BLaER1 treated with 17β-estradiol and CSF1 and Interleukin-3, amounts not matched to agents 10 nM and 100 nM (cell line): Measurements from ENCODE around the gene TESMIN.

Experiments
- H3K27ac ChIP-seq, 11 experiments: shearing (Covaris generic); formaldehyde crosslinking; 2 replicates each; pipeline ENCODE4 v1.8.1; 2022
- H3K27me3 ChIP-seq, 11 experiments: shearing (Covaris generic); formaldehyde crosslinking; 2 replicates each; pipeline ENCODE4 v1.8.1; 2022
- H3K36me3 ChIP-seq, 11 experiments: shearing (Covaris generic); formaldehyde crosslinking; 2 replicates each; pipeline ENCODE4 v1.8.1; 2022
- H3K4me1 ChIP-seq, 10 experiments: shearing (Covaris generic); formaldehyde crosslinking; 2 replicates each; pipeline ENCODE4 v1.8.1; 2022
- H3K4me2 ChIP-seq, 11 experiments: shearing (Covaris generic); formaldehyde crosslinking; 2 replicates each; pipeline ENCODE4 v1.8.1; 2022
- H3K4me3 ChIP-seq, 10 experiments: shearing (Covaris generic); formaldehyde crosslinking; 2 replicates each; pipeline ENCODE4 v1.8.1; 2022
- H3K9ac ChIP-seq, 11 experiments: shearing (Covaris generic); formaldehyde crosslinking; 2 replicates each; pipeline ENCODE4 v1.8.1; 2022
- H3K9me3 ChIP-seq, 11 experiments: shearing (Covaris generic); formaldehyde crosslinking; replicated peaks in 1 of 11; 2 replicates each; pipeline ENCODE4 v1.8.1; 2022
- H4K20me1 ChIP-seq, 11 experiments: shearing (Covaris generic); formaldehyde crosslinking; 2 replicates each; pipeline ENCODE4 v1.8.1; 2022
- Cebpa-rat ChIP-seq, 11 experiments: shearing (Covaris generic); IDR thresholded peaks; 2 replicates each; pipeline ENCODE4 v1.8.1; 2022

Gene TESMIN

DNA sequence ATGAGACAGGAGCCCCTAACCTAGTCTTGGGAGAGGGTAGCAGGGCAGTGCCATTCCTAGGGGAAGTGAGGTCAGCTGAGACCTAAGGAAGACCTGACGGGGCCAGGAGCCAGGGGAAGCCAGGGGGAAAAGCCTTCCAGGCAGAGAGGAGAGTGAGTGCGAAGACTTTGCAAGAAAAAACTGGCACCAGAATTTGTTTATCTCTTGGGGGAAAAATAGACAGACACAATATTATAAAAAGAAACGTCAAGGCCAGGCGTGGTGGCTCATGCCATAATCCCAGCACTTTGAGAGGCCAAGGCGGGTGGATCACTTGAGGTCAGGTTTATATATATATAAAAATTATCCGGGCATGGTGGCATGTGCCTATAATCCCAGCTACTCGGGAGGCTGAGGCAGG lies 26.9 kb upstream of the TESMIN start:
- no peak for TF ChIP-seq Cebpa-rat (IDR thresholded peaks at IDR 0.05)
- H3K36me3 ChIP-seq, result peaks cover 66 to 98% (median 95%) of the 10 kb centered on the region in 11 experiments

DNA sequence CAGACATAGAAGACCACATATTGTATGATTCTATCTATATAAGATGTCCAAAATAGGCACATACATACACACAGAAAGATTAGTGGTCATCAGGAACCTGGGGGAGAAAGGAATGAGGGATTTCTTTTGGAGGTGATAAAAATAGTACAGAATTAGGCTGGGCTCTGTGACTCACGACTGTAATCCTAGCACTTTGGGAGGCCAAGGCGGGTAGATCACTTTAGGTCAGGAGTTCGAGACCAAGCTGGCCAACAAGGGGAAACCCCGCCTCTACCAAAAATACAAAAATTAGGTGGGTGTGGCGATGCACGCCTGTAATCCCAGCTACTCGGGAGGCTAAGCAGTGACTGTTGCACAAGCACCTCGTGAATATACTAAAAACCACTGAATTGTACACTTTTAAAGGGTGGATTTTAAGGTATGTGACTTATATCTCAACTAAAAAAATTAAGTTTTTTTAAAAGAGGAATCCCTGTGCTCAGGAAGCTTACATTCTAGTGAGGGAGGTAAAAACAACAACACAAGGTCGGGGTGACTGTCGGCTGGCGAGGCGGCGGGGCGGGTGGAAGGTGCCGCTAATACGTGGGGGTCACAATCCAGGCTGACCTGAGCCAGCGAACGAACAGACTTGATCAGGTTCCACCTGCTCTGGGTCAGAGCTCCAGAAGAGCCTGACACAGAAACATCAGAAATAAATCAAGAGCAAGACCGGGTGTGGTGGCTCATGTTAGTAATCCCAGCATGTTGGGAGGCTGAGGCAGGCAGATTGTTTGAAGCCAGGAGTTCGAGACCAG lies 25.3 kb upstream of the TESMIN start:
- Histone ChIP-seq H3K27ac (no peak overlapping the region), H4K20me1 (no peaks in the 10 kb centered on the region), H3K4me1 (peaks cover 0 to 4% (median 0%) of the 10 kb centered on the region in 10 experiments; a peak in 1 of 20 replicates), H3K27me3 (no peaks in the 10 kb centered on the region), H3K36me3 (peaks cover 73 to 100% (median 94%) of the 10 kb centered on the region in 11 experiments), H3K9ac (no peak overlapping the region), H3K4me3 (no peak overlapping the region), H3K9me3 (no peaks in the 10 kb centered on the region), H3K4me2 (no peak overlapping the region)
- TF ChIP-seq Cebpa-rat (IDR thresholded peaks at IDR 0.05), result no peak

More for the DNA sequence above, 26.9 kb upstream of the TESMIN start:
- Histone ChIP-seq H3K27me3 (no peaks in the 10 kb centered on the region), H3K9ac (no peak overlapping the region), H3K9me3 (no peaks in the 10 kb centered on the region), H3K4me3 (no peak overlapping the region), H3K27ac (no peak overlapping the region), H4K20me1 (no peaks in the 10 kb centered on the region), H3K4me1 (peaks cover 0 to 4% (median 0%) of the 10 kb centered on the region in 10 experiments; a peak in 1 of 20 replicates), H3K4me2 (no peak overlapping the region)

- Histone ChIP-seq H3K4me3 (no peak overlapping the region), H3K36me3 (peaks cover 75 to 100% (median 95%) of the 10 kb centered on the region in 11 experiments)
Observed at GRCh38 chr11:68775951-68776388, 24.6 kb upstream of the TESMIN start.

GRCh38 chr11:68774194-68774585 lies 22.9 kb upstream of the TESMIN start:
- no peaks in the 10 kb centered on the region for H3K27me3 ChIP-seq
- H3K36me3 ChIP-seq, result peaks cover 76 to 100% (median 95%) of the 10 kb centered on the region in 11 experiments
- H3K4me2 ChIP-seq, result no peak overlapping the region
- H4K20me1 ChIP-seq, result 0 out of 22 replicates have a peak, but pooled peaks cover 0 to 6% (median 0%) of the 10 kb centered on the region in 11 experiments
- H3K27ac ChIP-seq, result no peak overlapping the region
- no peak overlapping the region for H3K9ac ChIP-seq
- H3K4me1 ChIP-seq, result no peaks in the 10 kb centered on the region
- no peak overlapping the region for H3K4me3 ChIP-seq
- no peaks in the 10 kb centered on the region for H3K9me3 ChIP-seq
- TF ChIP-seq Cebpa-rat (IDR thresholded peaks at IDR 0.05), result no peak

More at GRCh38 chr11:68775951-68776388, 24.6 kb upstream of the TESMIN start:
- no peak for TF ChIP-seq Cebpa-rat (IDR thresholded peaks at IDR 0.05)
- Histone ChIP-seq H4K20me1 (0 out of 22 replicates have a peak, but pooled peaks cover 0 to under 1% (median 0%) of the 10 kb centered on the region in 11 experiments), H3K4me2 (no peak overlapping the region), H3K27ac (no peak overlapping the region), H3K9me3 (no peaks in the 10 kb centered on the region), H3K4me1 (peaks cover 0 to 4% (median 0%) of the 10 kb centered on the region in 10 experiments; a peak in 1 of 20 replicates), H3K27me3 (no peaks in the 10 kb centered on the region), H3K9ac (no peak overlapping the region)

- H3K4me3 ChIP-seq, result no peak overlapping the region
- H3K4me2 ChIP-seq, result no peak overlapping the region
- 0 out of 22 replicates have a peak, but pooled peaks cover 0 to 6% (median 0%) of the 10 kb centered on the region in 11 experiments for H4K20me1 ChIP-seq
- no peak overlapping the region for H3K27ac ChIP-seq
- H3K27me3 ChIP-seq, result no peaks in the 10 kb centered on the region
- H3K9ac ChIP-seq, result no peak overlapping the region
- no peaks in the 10 kb centered on the region for H3K4me1 ChIP-seq
- peaks cover 76 to 100% (median 97%) of the 10 kb centered on the region in 11 experiments for H3K36me3 ChIP-seq
- no peak for TF ChIP-seq Cebpa-rat (IDR thresholded peaks at IDR 0.05)
- no peaks in the 10 kb centered on the region for H3K9me3 ChIP-seq
Observed at GRCh38 chr11:68773521-68774193, 22.3 kb upstream of the TESMIN start.

- H3K4me1 ChIP-seq, result no peaks in the 10 kb centered on the region
- H3K27me3 ChIP-seq, result no peaks in the 10 kb centered on the region
- no peak overlapping the region for H3K4me3 ChIP-seq
- no peaks in the 10 kb centered on the region for H3K9me3 ChIP-seq
- TF ChIP-seq Cebpa-rat (IDR thresholded peaks at IDR 0.05), result no peak
- H3K27ac ChIP-seq, result no peak overlapping the region
- H3K36me3 ChIP-seq, result peaks cover 71 to 97% (median 96%) of the 10 kb centered on the region in 11 experiments
- no peak overlapping the region for H3K4me2 ChIP-seq
- no peak overlapping the region for H3K9ac ChIP-seq
- 0 out of 22 replicates have a peak, but pooled peaks cover 0 to 6% (median 0%) of the 10 kb centered on the region in 11 experiments for H4K20me1 ChIP-seq
Observed at GRCh38 chr11:68772936-68773335, 21.6 kb upstream of the TESMIN start.

DNA sequence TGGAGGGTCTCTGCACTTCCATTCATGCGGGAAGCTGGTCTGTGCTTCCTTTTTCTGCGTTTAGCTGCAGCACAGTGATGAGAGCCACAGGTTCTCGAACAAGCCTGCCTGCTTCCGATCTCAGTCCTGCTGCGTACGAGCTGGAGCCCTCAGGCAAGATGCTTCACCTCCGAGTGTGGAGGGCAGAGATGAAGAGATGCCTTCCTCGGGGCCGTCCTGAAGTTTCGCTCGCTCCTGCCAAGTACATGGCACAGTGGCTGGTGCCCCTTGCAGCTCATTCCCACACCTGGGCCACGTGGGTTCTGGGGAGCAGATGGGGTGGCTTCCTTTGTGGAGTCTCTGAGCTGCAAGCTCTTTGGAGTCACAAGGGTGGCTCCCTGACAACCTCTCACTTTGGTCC lies 19.5 kb upstream of the TESMIN start:
- Histone ChIP-seq H3K4me1 (no peaks in the 10 kb centered on the region), H3K4me2 (no peak overlapping the region), H3K36me3 (peaks cover 56 to 95% (median 77%) of the 10 kb centered on the region in 11 experiments), H3K4me3 (no peak overlapping the region), H3K27ac (no peak overlapping the region), H3K27me3 (no peaks in the 10 kb centered on the region), H4K20me1 (peaks cover 0 to 6% (median 0%) of the 10 kb centered on the region in 11 experiments; a peak in 1 of 22 replicates), H3K9ac (no peak overlapping the region), H3K9me3 (no peaks in the 10 kb centered on the region)
- TF ChIP-seq Cebpa-rat (IDR thresholded peaks at IDR 0.05), result no peak

- H3K4me3 ChIP-seq, result no peak overlapping the region
- H3K27me3 ChIP-seq, result no peaks in the 10 kb centered on the region
- peaks cover 26 to 76% (median 53%) of the 10 kb centered on the region in 11 experiments for H3K36me3 ChIP-seq
- peaks cover 0 to 13% (median 5%) of the 10 kb centered on the region in 11 experiments; a peak in 4 of 22 replicates for H4K20me1 ChIP-seq
- no peak for TF ChIP-seq Cebpa-rat (IDR thresholded peaks at IDR 0.05)
- no peak overlapping the region for H3K4me2 ChIP-seq
- no peaks in the 10 kb centered on the region for H3K9me3 ChIP-seq
- peaks cover 0 to 12% (median 7%) of the 10 kb centered on the region in 10 experiments; a peak in 9 of 20 replicates for H3K4me1 ChIP-seq
- H3K9ac ChIP-seq, result no peak overlapping the region
- H3K27ac ChIP-seq, result no peak overlapping the region
Observed at GRCh38 chr11:68767672-68768071, 16.4 kb upstream of the TESMIN start.

- peaks cover 28 to 76% (median 51%) of the 10 kb centered on the region in 11 experiments for H3K36me3 ChIP-seq
- no peak overlapping the region for H3K27ac ChIP-seq
- H3K9ac ChIP-seq, result no peak overlapping the region
- H3K4me2 ChIP-seq, result no peak overlapping the region
- H3K4me3 ChIP-seq, result no peak overlapping the region
- H3K27me3 ChIP-seq, result no peaks in the 10 kb centered on the region
- no peaks in the 10 kb centered on the region for H3K9me3 ChIP-seq
- H4K20me1 ChIP-seq, result peaks cover 0 to 13% (median 5%) of the 10 kb centered on the region in 11 experiments; a peak in 4 of 22 replicates
- peaks cover 0 to 12% (median 7%) of the 10 kb centered on the region in 10 experiments; a peak in 9 of 20 replicates for H3K4me1 ChIP-seq
- TF ChIP-seq Cebpa-rat (IDR thresholded peaks at IDR 0.05), result no peak
Observed at GRCh38 chr11:68766786-68767185, 15.5 kb upstream of the TESMIN start.
